ENCODE results near the gene NPY.
"Not testable (repeated sequence)": the region's sequence is repeated elsewhere in the genome, so short reads cannot be mapped to it uniquely, and the experiment has no call there.

NPY gene

DNA sequence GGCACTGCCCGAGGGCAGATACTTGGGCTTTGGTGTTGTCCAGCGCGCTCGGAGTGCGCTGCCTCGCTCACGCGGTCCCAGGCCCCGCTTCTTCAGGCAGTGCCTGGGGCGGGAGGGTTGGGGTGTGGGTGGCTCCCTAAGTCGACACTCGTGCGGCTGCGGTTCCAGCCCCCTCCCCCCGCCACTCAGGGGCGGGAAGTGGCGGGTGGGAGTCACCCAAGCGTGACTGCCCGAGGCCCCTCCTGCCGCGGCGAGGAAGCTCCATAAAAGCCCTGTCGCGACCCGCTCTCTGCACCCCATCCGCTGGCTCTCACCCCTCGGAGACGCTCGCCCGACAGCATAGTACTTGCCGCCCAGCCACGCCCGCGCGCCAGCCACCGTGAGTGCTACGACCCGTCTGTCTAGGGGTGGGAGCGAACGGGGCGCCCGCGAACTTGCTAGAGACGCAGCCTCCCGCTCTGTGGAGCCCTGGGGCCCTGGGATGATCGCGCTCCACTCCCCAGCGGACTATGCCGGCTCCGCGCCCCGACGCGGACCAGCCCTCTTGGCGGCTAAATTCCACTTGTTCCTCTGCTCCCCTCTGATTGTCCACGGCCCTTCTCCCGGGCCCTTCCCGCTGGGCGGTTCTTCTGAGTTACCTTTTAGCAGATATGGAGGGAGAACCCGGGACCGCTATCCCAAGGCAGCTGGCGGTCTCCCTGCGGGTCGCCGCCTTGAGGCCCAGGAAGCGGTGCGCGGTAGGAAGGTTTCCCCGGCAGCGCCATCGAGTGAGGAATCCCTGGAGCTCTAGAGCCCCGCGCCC, at the start of gene NPY:
Gene NPY, plus strand, starts transcription at position 294 of the 802 bp plus-strand sequence. CDS start 1,051 bp downstream, outside the sequence.
- no peak for DNase-seq

GRCh38 chr7:24239260-24239659, 44.7 kb upstream of the NPY start:
- no peak for DNase-seq

GRCh38 chr7:24241206-24241605, 42.8 kb upstream of the NPY start:
- no peak for DNase-seq

- DNase-seq: no peak
Observed at GRCh38 chr7:24244554-24244953, 39.4 kb upstream of the NPY start.

GRCh38 chr7:24245362-24245761, 38.6 kb upstream of the NPY start:
- DNase-seq: no peak

DNA sequence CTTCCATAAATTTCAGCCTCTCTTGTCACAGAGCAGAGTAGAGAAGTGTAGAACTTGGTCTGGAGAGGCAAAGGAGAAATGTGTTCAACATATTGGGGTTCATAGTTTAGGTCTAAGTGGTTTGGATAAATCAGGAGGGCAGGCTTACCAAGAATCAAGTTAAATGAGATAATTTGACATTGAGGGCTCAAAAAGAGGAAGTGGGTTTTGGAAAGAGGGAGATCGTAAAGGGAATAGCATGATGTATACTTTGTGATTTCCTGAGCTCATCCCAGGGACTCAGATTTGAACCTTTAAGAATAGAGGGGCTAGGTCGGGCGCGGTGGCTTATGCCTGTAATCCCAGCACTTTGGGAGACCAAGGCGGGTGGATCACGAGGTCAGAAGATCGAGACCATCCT, 34.7 kb upstream of the NPY start:
- DNase-seq: no peak

DNA sequence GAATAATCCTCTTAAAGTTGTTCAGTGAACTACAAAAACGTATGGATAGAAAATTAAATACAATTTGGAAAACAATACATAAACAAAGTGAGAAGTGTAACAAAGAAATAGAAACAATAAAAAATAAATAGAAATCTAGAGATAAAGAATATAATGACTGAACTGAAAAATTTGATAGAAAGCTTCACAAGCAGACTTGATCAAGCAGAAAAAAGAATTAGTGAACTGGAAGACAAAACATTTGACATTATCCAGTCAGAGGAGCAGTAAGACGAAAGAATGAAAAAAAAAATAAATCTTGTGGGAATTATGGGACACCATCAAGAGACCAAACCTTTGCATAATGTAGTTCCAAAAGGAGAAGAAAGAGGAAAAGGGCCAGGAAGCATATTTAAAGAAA, 32.4 kb upstream of the NPY start:
- DNase-seq: no peak

DNA sequence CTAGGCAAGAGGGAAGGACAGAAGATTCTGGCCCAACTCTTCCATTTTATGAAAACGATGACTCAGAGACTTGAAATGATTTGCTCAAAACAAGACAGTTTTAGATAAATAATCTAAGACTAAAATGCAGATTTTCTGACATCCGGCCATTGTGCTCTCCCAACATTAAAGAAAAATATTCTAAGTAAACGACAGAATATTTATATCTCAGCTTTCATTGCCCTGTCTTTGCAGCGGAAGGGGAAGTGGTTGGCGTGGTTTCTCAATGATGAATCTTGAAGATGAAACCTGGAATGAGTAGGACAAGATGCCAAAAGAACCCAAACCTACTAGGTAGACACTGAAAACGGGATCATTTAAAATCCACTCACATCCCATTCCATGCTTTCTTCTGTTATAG, 28.9 kb upstream of the NPY start:
- no peak for DNase-seq

GRCh38 chr7:24258324-24258723, 25.7 kb upstream of the NPY start:
- not testable (repeated sequence) for DNase-seq

DNA sequence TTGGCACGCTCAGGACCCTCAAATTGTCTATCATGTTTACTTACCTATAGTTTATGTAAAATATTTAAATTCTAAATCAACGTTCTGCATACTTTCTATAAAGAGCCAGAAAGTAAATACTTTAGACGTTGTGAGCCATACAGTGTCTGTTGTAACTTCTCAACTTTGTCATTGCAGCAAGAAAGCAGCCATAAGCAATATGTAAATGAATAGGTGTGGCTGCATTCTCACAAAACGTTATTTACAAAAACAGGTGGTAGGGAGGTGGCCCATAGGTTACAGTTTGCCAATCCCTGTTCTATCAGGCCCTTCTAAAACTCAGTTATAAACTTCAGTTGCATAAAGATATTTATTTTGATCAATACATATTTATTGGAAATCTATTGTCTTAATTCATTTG, 12.1 kb upstream of the NPY start:
- DNase-seq: no peak

- DNase-seq: no peak
Observed at GRCh38 chr7:24279512-24279911, 4.5 kb upstream of the NPY start.

- no peak for DNase-seq
Observed at GRCh38 chr7:24283554-24283896, 465 bp upstream of the NPY start.

GRCh38 chr7:24284699-24285506, 913 bp downstream of the NPY start:
- DNase-seq: no peak

GRCh38 chr7:24290004-24290641, 6.1 kb downstream of the NPY start:
- no peak for DNase-seq

DNA sequence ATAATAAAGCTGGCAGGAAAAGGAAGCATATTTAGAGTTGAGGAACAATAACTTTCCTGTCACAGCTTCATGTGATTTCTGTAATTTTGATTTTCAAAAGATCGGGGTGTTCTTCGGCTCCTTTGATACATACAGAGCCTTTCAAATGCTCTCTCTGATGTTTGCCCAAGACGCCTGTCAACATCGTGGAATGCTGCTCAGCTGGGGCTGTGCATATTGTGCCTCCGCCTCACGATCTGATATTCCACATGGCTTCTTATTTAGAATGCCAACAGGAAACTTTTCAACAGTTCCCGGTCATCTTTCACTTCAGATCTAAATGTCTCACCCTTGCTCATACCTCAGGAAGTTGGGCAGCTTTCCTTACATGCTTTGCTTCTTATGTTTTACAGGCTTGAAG, 7.3 kb downstream of the NPY start:
- DNase-seq: no peak

DNA sequence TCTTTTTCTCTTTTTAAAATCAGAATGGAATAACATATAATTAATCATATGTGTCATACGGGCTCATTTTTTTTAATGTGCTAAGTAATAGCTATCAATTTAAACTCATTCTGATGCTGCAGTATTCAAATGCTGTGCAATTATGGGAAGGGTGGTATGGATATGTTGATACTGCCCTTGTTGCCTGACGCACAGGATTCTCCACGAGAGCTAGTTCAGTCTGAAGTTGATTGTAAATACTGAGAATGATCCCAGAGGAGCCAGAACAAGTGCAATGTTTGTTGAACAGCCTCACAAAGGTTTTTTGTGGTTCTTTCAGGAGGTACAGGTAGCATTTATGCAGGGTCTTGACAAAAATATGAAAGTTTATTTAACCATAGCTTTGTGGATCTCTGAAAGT, 13.4 kb downstream of the NPY start:
- no peak for DNase-seq

DNA sequence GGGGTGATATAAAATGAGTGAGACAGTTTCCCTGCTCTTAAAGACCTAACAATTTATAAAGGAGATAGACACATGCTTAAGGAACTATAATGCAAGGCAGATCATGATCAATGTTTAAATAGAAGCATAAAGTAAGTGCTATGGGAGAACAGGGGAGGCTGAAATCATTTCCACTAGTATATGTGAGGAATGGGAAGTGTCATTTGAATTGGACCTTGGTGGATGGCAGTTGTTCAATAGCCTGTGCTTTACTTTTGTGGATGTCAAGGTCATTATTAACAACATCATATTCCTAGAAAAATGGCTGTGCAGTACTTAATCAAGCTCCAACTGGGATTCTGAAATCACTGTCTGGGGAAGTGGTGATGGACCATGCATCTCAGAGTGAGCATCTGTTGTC, 14.7 kb downstream of the NPY start:
- no peak for DNase-seq

DNA sequence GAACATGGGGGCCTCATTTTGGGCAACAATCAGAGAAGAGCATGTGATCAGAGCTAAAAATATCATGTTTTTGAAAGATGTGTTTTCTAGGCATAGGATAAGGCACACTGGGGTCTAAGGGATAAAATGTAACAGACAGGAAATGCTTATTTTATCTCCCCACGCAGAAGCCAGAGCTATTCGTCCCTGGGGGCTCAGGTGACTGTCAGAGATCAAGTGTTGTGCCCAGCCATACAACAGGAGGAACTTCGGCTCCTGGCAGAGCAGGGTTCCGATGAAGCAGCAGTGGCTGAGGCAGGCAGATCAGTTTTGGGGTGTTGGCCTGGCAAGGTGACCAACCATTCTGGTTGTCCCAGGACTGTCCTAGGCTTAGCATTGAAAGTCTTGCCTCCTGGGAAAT, 15.2 kb downstream of the NPY start:
- no peak for DNase-seq

GRCh38 chr7:24301703-24302102, 17.7 kb downstream of the NPY start:
- no peak for DNase-seq

GRCh38 chr7:24304494-24305095, 20.6 kb downstream of the NPY start:
- DNase-seq: no peak

DNA sequence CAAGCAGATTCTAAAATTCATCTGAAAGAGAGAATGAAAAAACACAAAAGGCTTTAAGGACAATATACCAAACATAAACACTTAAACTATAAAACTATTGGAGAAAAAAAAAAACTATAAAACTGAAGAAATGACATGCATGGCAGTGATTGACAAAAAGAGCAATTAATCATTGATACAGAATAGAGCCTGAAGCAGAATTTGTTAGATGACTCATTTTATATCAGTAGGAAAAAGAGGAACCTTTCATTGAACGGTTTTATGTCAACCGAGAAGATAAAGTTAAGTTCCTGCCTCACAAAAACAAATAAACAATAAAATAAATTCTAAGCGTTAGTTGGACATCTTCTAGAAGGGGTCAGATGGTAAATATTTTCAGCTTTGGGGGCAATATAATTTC, 23.3 kb downstream of the NPY start:
- no peak for DNase-seq

- DNase-seq: no peak
Observed at GRCh38 chr7:24312588-24312987, 28.6 kb downstream of the NPY start.

DNA sequence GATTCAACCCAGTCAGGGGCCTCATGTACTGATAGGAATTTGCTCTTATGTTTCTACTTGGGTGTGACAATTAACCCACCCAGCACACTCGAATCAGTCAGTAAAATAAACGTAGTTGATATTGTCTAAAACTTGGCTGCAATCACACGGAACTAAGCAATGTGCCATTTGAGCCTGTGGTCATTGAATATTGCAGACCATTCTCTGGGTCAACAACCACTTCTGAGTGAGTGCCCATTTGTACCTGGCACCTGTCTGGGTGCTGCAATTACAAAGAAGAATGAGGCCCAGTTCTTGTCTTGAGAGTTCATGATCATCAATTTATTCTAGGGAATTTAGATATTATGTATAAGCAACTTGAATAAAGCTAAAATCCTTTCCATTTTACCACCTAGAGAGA, 29.8 kb downstream of the NPY start:
- no peak for DNase-seq

DNA sequence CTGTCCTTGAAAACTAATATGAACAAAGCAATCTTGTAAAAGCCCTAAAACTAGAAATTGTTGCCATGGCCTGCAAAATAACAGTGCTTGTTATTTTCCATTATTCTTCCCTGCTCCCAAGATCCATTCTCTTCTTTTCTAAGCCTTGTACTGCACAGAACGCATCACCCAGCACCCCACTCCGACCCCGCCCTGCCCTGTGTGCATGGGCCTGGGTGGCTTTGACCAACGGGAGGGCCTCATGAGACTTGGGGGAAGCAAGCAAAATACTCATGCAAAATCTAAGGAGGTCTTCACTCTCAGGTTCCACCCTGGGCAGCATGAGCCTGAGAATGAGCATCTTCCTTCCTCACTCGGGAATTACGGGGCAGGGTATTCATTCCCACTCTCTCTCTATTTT, 32.4 kb downstream of the NPY start:
- DNase-seq: no peak

Data from NCI-H2029 (cell line).